Neural progenitor cell (in vitro differentiated cells): Measurements from ENCODE around the gene NUMB. TPM values are rescaled to one million over a fixed set of nuclear protein-coding genes. Genes with fewer than 3 reads are reported as not detected.
"Not testable (repeated sequence)": the region's sequence is repeated elsewhere in the genome, so short reads cannot be mapped to it uniquely, and the experiment has no call there.

Experiments used
- DNase-seq: peaks from one replicate; pipeline ENCODE4 v3.0.0-alpha.2; 2016; ENCODE audit warnings: low spot score
- H2AFZ ChIP-seq: fragments of 200-600 bp; sonication (generic); replicated peaks from 2 replicates; pipeline ENCODE4 v1.6.1; 2016; ENCODE audit warnings: antibody characterized with exemption
- H3F3A ChIP-seq: fragments of 200-600 bp; sonication (generic); 2 replicates; pipeline ENCODE4 v1.6.1; 2016; ENCODE audit warnings: antibody characterized with exemption, low read depth
- H3K27ac ChIP-seq: fragments of 200-600 bp; sonication (generic); 2 replicates; pipeline ENCODE4 v1.5.1; 2016; ENCODE audit warnings: mild to moderate bottlenecking
- H3K27me3 ChIP-seq: fragments of 200-600 bp; sonication (generic); 2 replicates; pipeline ENCODE4 v1.6.1; 2016; ENCODE audit warnings: mild to moderate bottlenecking, moderate library complexity
- H3K36me3 ChIP-seq: fragments of 200-600 bp; sonication (generic); 2 replicates; pipeline ENCODE4 v1.5.1; 2016
- H3K4me1 ChIP-seq: fragments of 200-600 bp; sonication (generic); 2 replicates; pipeline ENCODE4 v1.6.1; 2016; ENCODE audit warnings: mixed run types
- H3K4me2 ChIP-seq: fragments of 200-600 bp; sonication (generic); 2 replicates; pipeline ENCODE4 v1.6.1; 2016
- H3K4me3 ChIP-seq: fragments of 200-600 bp; sonication (generic); 2 replicates; pipeline ENCODE4 v1.5.1; 2016
- H3K79me2 ChIP-seq: fragments of 200-600 bp; sonication (generic); 2 replicates; pipeline ENCODE4 v1.6.1; 2016; ENCODE audit warnings: low read depth
- H3K9ac ChIP-seq: fragments of 200-600 bp; sonication (generic); 2 replicates; pipeline ENCODE4 v1.6.1; 2016
- H3K9me3 ChIP-seq: fragments of 200-600 bp; sonication (generic); 2 replicates; pipeline ENCODE4 v1.5.1; 2016; ENCODE audit warnings: low read depth
- H4K20me1 ChIP-seq: fragments of 200-600 bp; sonication (generic); 2 replicates; pipeline ENCODE4 v1.6.1; 2016; ENCODE audit warnings: low read depth
- H3K27ac Mint-ChIP-seq: 3 replicates; pipeline ENCODE4 v1.8.0; 2021; ENCODE audit warnings: mixed read lengths
- H3K27me3 Mint-ChIP-seq: 2 replicates; pipeline ENCODE4 v1.8.0; 2022; ENCODE audit warnings: low read depth, mild to moderate bottlenecking, inconsistent platforms, moderate library complexity, mixed read lengths; ENCODE audit not compliant: insufficient read depth
- H3K36me3 Mint-ChIP-seq: 3 replicates; pipeline ENCODE4 v1.8.0; 2021; ENCODE audit warnings: mixed read lengths
- H3K4me1 Mint-ChIP-seq: 3 replicates; pipeline ENCODE4 v1.8.0; 2021; ENCODE audit warnings: mixed read lengths
- H3K4me3 Mint-ChIP-seq: 3 replicates; pipeline ENCODE4 v1.8.0; 2021; ENCODE audit warnings: mild to moderate bottlenecking, moderate library complexity, mixed read lengths
- H3K9me3 Mint-ChIP-seq: 3 replicates; pipeline ENCODE4 v1.8.0; 2020; ENCODE audit warnings: mixed read lengths
- EZH2 ChIP-seq: fragments of 200-600 bp; sonication (generic); IDR thresholded peaks from 2 replicates; pipeline ENCODE4 v1.6.1; 2017; ENCODE audit warnings: antibody characterized with exemption, mild to moderate bottlenecking, moderate library complexity
- EZH2phosphoT487 ChIP-seq: fragments of 200-600 bp; sonication (generic); IDR thresholded peaks from 2 replicates; pipeline ENCODE4 v1.6.1; 2017; ENCODE audit warnings: antibody characterized with exemption
- total RNA-seq: library from RNA; depleted of rRNA; stranded (reverse); fragments of >200 nt; gene quantifications from 2 replicates; pipeline ENCODE4 v1.2.3, GENCODE V29; 2015; ENCODE audit warnings: low replicate concordance
- TF ChIP-seq, protein P1 (sequence below): fragments of 200-600 bp; sonication (generic); IDR thresholded peaks from 2 replicates; pipeline ENCODE4 v1.5.1; 2017; ENCODE audit warnings: antibody characterized with exemption, mild to moderate bottlenecking

The NUMB gene
- total RNA-seq, 1 donor from 2014 or later = 37.2 TPM

DNA sequence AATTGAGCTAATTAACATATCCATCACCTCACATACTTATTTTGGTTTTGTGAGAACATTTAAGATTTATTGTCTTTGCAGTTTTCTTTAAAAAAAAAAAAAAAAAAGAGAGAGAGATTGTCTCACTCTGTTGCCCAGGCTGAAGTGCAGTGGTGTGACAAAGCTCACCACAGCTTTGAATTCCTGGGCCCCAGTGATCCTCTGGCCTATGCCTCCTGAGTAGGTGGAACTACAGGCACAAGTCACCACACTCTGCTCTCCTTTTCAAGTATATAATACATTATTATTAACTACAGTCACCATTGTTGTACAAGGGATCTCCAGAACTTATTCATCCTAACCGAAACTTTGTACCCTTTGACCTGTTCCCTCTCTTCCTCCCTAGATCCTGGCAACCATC is 64.0 kb downstream of the NUMB start:
- H3K27me3 Mint-ChIP-seq = no peaks in the 10 kb centered on the region

DNA sequence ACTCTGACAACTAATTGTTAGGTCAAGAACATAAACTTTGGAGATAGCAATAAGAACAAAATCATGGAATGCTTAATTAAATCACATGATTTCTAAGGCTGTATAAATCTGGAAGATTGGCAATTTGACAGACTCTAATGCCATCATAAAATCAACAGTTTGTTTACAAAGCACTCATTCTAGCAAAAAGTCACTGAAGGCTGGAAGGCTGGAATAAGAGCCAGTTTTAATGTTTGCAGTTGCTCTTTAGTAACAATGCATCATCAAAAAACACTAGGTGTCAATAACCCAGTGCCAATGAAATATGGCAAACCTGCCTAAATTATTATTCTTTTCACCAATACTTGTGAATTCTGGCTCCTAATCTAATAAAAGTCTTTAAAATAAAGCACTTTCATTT is 65.0 kb downstream of the NUMB start:
- DNase-seq = no peak
- Histone ChIP-seq H3K36me3 (no peaks in the 10 kb centered on the region), H4K20me1 (peaks cover 10% of the 10 kb centered on the region), H3K79me2 (peaks cover 13% of the 10 kb centered on the region), H3K9me3 (no peaks in the 10 kb centered on the region), H3K27ac (no peak overlapping the region), H3K4me3 (no peak overlapping the region), H3K27me3 (no peaks in the 10 kb centered on the region), H3K4me2 (no peak overlapping the region), H2AFZ (no peak overlapping the region), H3F3A (no peaks in the 10 kb centered on the region), H3K9ac (no peak overlapping the region), H3K4me1 (no peaks in the 10 kb centered on the region)
- H3K27me3 Mint-ChIP-seq = no peaks in the 10 kb centered on the region
- H3K9me3 Mint-ChIP-seq = no peaks in the 10 kb centered on the region
- peaks cover 6% of the 10 kb centered on the region for H3K4me1 Mint-ChIP-seq
- no peak overlapping the region for H3K27ac Mint-ChIP-seq
- no peak for TF ChIP-seq EZH2phosphoT487
- TF ChIP-seq, protein P1, sequence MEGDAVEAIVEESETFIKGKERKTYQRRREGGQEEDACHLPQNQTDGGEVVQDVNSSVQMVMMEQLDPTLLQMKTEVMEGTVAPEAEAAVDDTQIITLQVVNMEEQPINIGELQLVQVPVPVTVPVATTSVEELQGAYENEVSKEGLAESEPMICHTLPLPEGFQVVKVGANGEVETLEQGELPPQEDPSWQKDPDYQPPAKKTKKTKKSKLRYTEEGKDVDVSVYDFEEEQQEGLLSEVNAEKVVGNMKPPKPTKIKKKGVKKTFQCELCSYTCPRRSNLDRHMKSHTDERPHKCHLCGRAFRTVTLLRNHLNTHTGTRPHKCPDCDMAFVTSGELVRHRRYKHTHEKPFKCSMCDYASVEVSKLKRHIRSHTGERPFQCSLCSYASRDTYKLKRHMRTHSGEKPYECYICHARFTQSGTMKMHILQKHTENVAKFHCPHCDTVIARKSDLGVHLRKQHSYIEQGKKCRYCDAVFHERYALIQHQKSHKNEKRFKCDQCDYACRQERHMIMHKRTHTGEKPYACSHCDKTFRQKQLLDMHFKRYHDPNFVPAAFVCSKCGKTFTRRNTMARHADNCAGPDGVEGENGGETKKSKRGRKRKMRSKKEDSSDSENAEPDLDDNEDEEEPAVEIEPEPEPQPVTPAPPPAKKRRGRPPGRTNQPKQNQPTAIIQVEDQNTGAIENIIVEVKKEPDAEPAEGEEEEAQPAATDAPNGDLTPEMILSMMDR = no peak
- no peak for TF ChIP-seq EZH2
- no peaks in the 10 kb centered on the region for H3K36me3 Mint-ChIP-seq
- no peak overlapping the region for H3K4me3 Mint-ChIP-seq

More for the DNA sequence above, 64.0 kb downstream of the NUMB start:
- H3K4me1 Mint-ChIP-seq = peaks cover 6% of the 10 kb centered on the region
- no peak for DNase-seq
- H3K36me3 ChIP-seq = no peaks in the 10 kb centered on the region
- H3K9me3 Mint-ChIP-seq = no peaks in the 10 kb centered on the region
- no peaks in the 10 kb centered on the region for H3K27me3 ChIP-seq
- H3K4me2 ChIP-seq = no peak overlapping the region
- no peaks in the 10 kb centered on the region for H3K9me3 ChIP-seq
- peaks cover 22% of the 10 kb centered on the region for H3K79me2 ChIP-seq
- no peaks in the 10 kb centered on the region for H3K36me3 Mint-ChIP-seq
- no peaks in the 10 kb centered on the region for H3K4me1 ChIP-seq
- no peak overlapping the region for H3K27ac Mint-ChIP-seq
- H3K27ac ChIP-seq = no peak overlapping the region
- H3K4me3 ChIP-seq = no peak overlapping the region
- H3K4me3 Mint-ChIP-seq = no peak overlapping the region
- H3F3A ChIP-seq = no peaks in the 10 kb centered on the region
- TF ChIP-seq EZH2phosphoT487 (no peak), EZH2 (no peak)
- TF ChIP-seq, protein P1 = no peak
- H3K9ac ChIP-seq = no peak overlapping the region
- peaks cover 15% of the 10 kb centered on the region for H4K20me1 ChIP-seq
- no peak overlapping the region for H2AFZ ChIP-seq

DNA sequence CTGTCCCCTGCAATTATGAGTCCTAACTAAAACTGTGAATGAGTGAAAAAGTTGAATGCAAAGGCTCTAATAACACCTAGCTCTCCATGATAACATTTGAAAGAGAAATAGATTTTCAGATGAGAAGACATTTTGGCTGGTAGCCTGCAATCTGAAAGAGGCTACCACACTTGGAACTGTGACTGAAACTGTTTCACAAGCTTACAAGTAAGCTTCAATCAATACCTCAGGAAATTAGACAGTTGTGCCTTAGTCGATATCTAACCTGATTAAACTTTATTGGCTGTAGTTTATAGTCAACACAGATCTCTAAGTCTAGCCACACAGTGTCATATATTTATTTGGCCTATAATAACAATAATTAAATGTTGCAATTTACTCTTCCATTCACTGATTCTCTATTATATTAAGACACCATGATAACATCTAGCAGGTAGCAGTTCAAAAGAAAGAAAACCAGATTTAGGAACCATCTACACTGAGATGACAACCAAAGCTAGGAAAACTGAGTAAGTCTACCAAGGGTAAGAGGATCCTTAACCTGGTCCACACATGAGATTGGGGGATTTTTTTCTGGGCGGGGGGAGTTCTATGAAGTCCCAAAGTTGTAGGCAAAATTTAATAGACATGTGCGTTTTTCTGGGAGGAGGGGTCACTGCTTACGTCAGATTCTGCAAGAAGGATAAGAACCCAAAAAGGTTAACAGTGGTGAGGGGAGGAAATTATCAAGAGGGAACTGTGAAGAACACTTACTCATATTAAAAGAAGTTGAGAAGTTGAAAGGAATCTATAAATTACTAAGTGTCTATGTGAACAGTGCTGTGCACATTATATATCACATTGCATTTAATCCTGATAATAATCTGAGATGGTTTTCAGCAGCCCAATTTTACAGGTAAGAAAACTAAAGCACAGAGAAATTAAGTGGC is 65.8 kb downstream of the NUMB start:
- H3K36me3 Mint-ChIP-seq = no peaks in the 10 kb centered on the region
- TF ChIP-seq EZH2phosphoT487 (no peak), EZH2 (no peak)
- TF ChIP-seq, protein P1 = no peak
- no peak for DNase-seq
- Histone ChIP-seq H3K27me3 (no peaks in the 10 kb centered on the region), H3K79me2 (peaks cover 10% of the 10 kb centered on the region), H3K4me1 (no peaks in the 10 kb centered on the region), H4K20me1 (peaks cover 7% of the 10 kb centered on the region), H3K4me3 (no peak overlapping the region), H3K9ac (no peak overlapping the region), H3F3A (no peaks in the 10 kb centered on the region), H3K27ac (no peak overlapping the region), H3K4me2 (no peak overlapping the region), H3K36me3 (no peaks in the 10 kb centered on the region), H2AFZ (no peak overlapping the region), H3K9me3 (no peaks in the 10 kb centered on the region)
- H3K4me3 Mint-ChIP-seq = no peak overlapping the region
- no peak overlapping the region for H3K27ac Mint-ChIP-seq
- H3K9me3 Mint-ChIP-seq = no peaks in the 10 kb centered on the region
- no peaks in the 10 kb centered on the region for H3K27me3 Mint-ChIP-seq
- peaks cover 2% of the 10 kb centered on the region for H3K4me1 Mint-ChIP-seq

DNA sequence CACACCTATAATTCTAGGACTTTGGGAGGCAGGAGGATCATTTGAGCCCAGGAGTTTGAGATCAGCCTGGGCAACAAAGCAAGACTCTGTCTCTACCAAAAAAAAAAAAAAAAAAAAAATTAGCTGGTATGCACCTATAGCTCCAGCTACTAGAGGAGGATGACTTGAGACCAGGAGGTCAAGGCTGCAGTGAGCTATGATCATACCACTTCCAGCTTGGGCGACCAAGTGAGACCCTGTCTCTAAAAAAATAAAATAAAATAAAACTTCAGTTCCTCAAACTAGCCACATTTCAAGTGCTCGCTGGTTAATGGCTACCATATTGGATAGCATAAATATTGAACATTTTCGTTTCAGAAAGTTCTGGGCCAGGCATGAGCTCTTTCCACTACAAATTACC is 70.5 kb downstream of the NUMB start:
- H3F3A ChIP-seq, H3K27me3 Mint-ChIP-seq, H3K4me3 Mint-ChIP-seq, H3K36me3 ChIP-seq, H3K9me3 ChIP-seq, H3K27ac ChIP-seq, H3K27ac Mint-ChIP-seq, H3K4me1 ChIP-seq, H3K4me2 ChIP-seq, DNase-seq, H3K27me3 ChIP-seq, H3K4me1 Mint-ChIP-seq, H3K9ac ChIP-seq, H3K4me3 ChIP-seq, H3K79me2 ChIP-seq, H4K20me1 ChIP-seq, H2AFZ ChIP-seq: not testable (repeated sequence)
- Mint-ChIP-seq H3K36me3 (peaks cover 19% of the 10 kb centered on the region), H3K9me3 (peaks cover 22% of the 10 kb centered on the region)
